ENCODE results near the gene SLC12A4.
"Not testable (repeated sequence)": the region's sequence is repeated elsewhere in the genome, so short reads cannot be mapped to it uniquely, and the experiment has no call there.

Gene SLC12A4

DNA sequence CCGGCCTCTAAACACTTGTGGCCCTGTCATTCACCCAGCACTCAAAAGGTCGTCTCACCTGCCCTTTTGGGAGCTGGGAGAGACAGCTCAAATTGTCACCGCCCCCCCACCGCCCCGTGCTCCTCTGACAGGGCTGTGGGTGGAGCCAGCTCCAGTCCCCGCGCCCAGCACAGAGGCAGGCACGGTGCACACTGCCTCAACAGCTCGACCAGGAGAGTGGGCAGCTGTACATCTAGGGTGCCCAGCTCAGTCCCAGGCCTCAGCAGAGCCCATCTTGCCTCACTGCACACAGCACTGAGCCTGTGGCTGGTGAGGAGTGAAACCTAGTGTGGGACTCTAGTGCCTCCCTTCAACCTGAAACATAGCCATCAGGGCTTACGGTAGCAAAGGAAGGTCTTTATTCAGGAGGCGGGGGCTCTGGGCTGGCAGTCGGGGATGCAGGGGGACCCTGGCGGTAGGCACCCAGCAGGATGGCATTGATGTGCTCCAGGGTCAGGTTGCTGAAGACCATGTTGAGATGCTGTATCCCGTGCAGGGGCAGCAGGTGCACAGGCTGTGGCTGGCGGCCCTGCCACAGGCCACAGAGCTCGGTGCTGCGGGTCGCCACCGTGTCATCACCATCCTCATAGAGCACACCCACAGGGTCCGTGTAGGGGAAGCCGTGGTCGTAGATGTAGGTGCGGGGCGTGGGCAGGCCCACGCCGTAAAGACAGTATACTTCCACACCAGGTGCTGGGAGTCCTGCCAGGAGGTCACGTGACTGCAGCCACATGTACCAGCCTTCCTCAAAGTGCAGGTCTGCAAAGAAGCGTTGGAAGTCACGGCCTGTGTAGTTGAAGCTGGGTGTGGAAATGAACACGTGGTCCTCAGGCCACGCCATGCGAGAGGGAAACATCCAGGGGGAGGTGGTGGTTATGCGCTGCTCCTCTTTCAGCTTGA lies 28.7 kb downstream of the SLC12A4 start:
- peaks cover 5% of the 10 kb centered on the region for H3K36me3 ChIP-seq (ENCODE audit: insufficient read depth, low read length)
- no peak overlapping the region for H2AFZ ChIP-seq (ENCODE audit: low read depth, low read length)
- no peaks in the 10 kb centered on the region for H3K27me3 ChIP-seq (ENCODE audit: insufficient read depth, low read length)
- H3K4me3 ChIP-seq (ENCODE audit: low read length) = no peak overlapping the region
- H3K4me1 ChIP-seq (ENCODE audit: insufficient read depth, low read length) = peaks cover 25% of the 10 kb centered on the region
- H3K9me3 ChIP-seq (ENCODE audit: low read length) = no peaks in the 10 kb centered on the region

DNA sequence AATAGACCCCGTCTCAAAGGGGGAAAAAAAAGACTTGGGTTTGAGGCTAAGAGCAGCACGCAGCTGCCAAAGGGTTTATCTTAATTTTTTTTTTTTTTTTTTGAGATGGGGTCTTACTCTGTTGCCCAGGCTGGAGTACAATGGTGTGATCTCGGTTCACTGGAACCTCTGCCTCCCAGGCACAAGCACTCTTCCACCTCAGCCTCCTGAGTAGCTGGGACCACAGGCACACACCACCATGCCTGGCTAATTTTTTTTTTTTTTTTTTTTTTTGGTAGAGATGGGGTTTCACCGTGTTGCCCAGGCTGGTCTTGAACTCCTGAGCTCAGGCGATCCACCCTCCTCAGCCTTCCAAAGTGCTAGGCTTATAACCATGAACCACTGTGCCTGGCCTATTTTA lies 30.7 kb downstream of the SLC12A4 start:
- not testable (repeated sequence) for H3K27me3 ChIP-seq (ENCODE audit: insufficient read depth, low read length); H3K36me3 ChIP-seq (ENCODE audit: insufficient read depth, low read length)

DNA sequence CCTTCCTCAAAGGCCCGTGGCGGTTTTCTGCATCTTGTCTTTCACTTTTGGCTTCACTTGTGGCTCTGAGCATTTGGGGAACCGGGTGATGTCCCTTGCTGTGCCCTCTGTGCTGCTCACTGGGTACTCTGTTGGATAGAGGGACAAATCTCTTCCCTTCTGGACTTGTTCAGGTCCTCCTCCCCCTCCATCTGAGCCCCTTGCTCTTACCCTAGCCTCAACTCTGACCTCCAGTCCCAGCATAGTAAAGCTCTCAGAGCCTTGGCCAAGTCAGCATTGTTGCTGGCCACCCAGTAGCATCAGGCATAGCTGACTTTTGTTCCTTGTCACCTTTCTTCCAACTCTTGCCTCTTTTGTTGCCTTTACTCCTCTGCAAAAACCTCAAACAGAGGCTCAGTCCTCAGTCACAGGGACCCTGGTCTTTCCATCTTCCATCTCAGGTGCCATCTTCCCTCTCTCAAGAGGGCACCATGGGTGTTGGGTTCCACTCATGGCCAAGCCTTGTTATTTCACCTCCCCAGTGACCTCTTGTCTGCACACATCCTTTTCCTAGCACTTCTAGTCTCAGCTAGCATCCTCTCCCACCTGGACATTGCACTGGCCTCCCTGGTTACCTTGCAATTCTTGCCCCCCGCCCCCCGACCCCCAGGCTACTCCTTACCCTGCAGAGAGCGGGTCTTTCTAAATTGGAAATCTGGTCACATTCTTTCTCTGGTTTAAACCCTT lies 31.4 kb downstream of the SLC12A4 start:
- Histone ChIP-seq H3K4me3 (ENCODE audit: low read length) (peak overlapping the region; percentile 79), H3K9me3 (ENCODE audit: low read length) (no peaks in the 10 kb centered on the region), H3K27me3 (ENCODE audit: insufficient read depth, low read length) (no peaks in the 10 kb centered on the region), H2AFZ (ENCODE audit: low read depth, low read length) (peak overlapping the region; percentile 49), H3K4me1 (ENCODE audit: insufficient read depth, low read length) (peaks cover 18% of the 10 kb centered on the region), H3K36me3 (ENCODE audit: insufficient read depth, low read length) (peaks cover 6% of the 10 kb centered on the region)

More for the DNA sequence above, 30.7 kb downstream of the SLC12A4 start:
- peaks cover 18% of the 10 kb centered on the region for H3K4me1 ChIP-seq (ENCODE audit: insufficient read depth, low read length)
- not testable (repeated sequence) for H3K9me3 ChIP-seq (ENCODE audit: low read length); H3K4me3 ChIP-seq (ENCODE audit: low read length); H2AFZ ChIP-seq (ENCODE audit: low read depth, low read length)

DNA sequence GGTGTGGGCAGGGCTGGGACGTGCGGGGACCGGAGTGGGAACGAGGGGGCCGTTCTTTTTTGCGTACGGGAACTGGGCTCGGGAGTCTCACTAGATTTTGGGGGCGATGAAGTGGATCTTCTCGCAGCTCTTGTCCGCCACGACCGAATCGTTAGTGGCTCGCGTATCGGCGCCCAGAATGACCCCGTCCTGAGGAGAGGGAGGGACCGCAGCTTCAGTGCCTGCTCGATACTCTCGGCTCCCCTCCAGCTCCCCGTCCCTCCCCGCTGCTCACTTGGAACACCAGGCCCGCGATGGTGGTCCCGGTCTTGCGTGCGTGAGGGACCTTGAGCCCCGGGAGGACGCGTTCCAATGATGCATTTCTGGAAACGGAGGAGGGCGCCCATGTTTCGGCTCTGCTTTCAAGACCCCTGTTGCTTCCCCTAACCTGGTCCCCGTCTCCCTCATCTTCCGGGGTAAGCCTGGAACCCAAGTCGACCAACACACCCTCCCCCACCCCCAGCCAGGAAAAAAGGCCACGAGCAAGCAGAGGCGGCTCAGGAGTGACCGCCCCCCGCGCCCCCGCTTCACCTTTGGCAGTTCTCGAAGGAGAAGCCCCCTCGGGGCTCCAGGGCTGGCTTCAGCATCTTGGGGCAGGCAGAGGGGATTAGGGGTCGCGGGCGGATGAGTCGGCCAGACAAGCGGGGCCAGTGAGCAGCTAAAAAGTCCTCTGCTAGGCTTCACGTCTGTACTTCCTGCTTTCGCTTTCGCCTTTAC lies 32.1 kb downstream of the SLC12A4 start, which contains the start of gene PSMB10:
Gene PSMB10, minus strand, starts transcription at position 727 of the 756 bp plus-strand sequence. Its CDS starts 101 bp downstream, at position 626.
- Histone ChIP-seq H3K36me3 (ENCODE audit: insufficient read depth, low read length) (peaks cover 7% of the 10 kb centered on the region), H3K9me3 (ENCODE audit: low read length) (no peaks in the 10 kb centered on the region), H3K27me3 (ENCODE audit: insufficient read depth, low read length) (no peaks in the 10 kb centered on the region)

DNA sequence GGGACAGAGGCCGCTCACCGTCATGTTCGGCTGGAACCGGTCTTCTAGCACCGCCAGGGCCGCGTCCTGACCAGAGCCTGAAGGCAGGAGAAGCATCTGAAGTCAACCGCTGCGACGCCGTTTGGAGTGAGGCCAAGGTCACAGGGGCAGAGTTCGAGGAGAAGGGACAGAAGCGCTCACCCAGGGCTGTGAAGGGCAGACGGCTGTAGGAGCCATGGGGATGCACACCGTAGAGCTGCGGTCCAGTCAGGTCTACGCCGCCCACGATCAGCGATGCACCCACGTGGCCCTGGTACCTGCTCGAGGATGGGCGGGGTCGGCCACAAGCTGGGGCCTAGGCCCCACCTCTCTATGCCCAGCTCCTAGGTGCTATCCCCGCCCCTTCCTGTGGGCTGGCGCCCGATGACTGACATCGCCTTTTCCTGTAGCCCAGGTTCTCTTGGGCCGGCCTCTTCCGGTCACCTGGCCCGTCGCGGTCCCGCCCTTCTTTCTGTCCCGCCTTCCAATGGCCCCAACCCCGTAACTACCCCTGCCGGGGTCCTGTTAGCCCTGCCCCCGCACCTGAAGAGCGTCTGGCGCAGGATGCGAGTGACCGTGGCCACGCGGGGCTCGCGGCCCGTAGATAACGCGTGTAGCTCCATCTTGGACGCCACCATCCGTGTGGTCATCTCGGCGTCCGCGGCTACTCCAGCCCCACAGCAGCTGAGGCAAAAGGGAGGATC lies 32.9 kb downstream of the SLC12A4 start:
- Histone ChIP-seq H3K9me3 (ENCODE audit: low read length) (no peaks in the 10 kb centered on the region), H3K4me1 (ENCODE audit: insufficient read depth, low read length) (peaks cover 18% of the 10 kb centered on the region), H3K4me3 (ENCODE audit: low read length) (peak overlapping the region; percentile 79), H3K36me3 (ENCODE audit: insufficient read depth, low read length) (peaks cover 11% of the 10 kb centered on the region), H2AFZ (ENCODE audit: low read depth, low read length) (peak overlapping the region; percentile 49), H3K27me3 (ENCODE audit: insufficient read depth, low read length) (no peaks in the 10 kb centered on the region)

More for the DNA sequence above, 32.1 kb downstream of the SLC12A4 start, which contains the start of gene PSMB10:
- peaks cover 18% of the 10 kb centered on the region for H3K4me1 ChIP-seq (ENCODE audit: insufficient read depth, low read length)
- H3K4me3 ChIP-seq (ENCODE audit: low read length) = peak within 1 kb of the TSS; percentile 79
- H2AFZ ChIP-seq (ENCODE audit: low read depth, low read length) = peak within 1 kb of the TSS; percentile 49

- Histone ChIP-seq H3K9me3 (ENCODE audit: low read length) (no peaks in the 10 kb centered on the region), H3K4me1 (ENCODE audit: insufficient read depth, low read length) (peaks cover 18% of the 10 kb centered on the region), H3K4me3 (ENCODE audit: low read length) (peak overlapping the region; percentile 79), H2AFZ (ENCODE audit: low read depth, low read length) (peak overlapping the region; percentile 15), H3K36me3 (ENCODE audit: insufficient read depth, low read length) (peaks cover 15% of the 10 kb centered on the region), H3K27me3 (ENCODE audit: insufficient read depth, low read length) (no peaks in the 10 kb centered on the region)
These were observed 33.4 kb downstream of the SLC12A4 start for GRCh38 chr16:67935101-67935401.

DNA sequence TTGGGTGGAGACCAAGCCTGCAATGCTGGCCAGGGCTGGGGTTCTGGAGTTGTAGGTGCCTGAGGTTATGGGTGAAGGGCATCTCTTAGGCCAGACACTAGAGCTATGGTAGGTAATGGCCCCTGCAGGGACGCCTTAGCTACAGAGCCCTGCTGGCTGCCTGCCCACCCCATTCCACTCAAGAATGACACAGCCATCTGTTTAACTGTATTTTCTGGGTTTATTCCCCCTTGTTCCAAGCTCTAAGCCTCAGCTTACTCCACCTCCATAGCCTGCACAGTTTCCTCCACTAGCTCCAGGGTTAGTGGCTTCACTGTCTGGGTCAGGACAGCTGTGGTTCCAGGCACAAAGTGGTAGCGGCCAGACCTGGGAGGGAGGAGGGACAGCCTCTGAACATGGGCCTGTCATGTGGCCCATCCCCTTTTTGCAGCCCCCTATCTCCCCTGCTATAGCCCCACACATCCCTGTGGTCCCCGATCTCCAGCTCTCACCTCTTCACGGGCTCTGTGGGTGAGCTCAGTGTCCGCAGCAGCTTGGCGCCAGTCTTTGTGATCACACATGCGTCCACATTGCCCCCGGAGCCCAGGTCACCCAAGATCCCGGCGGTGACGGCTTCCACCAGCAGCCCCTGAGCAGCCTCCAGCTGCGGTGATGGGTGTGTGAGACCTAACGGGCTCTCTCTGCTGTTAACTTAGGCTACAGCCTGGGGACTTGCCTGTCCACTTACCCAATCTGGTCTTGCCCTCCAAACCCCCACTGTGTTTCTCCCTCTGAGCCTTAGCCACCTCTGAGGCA lies 33.9 kb downstream of the SLC12A4 start:
- no peaks in the 10 kb centered on the region for H3K27me3 ChIP-seq (ENCODE audit: insufficient read depth, low read length)
- H2AFZ ChIP-seq (ENCODE audit: low read depth, low read length) = no peak overlapping the region
- peaks cover 20% of the 10 kb centered on the region for H3K36me3 ChIP-seq (ENCODE audit: insufficient read depth, low read length)
- peaks cover 18% of the 10 kb centered on the region for H3K4me1 ChIP-seq (ENCODE audit: insufficient read depth, low read length)
- H3K9me3 ChIP-seq (ENCODE audit: low read length) = no peaks in the 10 kb centered on the region
- peak overlapping the region; percentile 79 for H3K4me3 ChIP-seq (ENCODE audit: low read length)

DNA sequence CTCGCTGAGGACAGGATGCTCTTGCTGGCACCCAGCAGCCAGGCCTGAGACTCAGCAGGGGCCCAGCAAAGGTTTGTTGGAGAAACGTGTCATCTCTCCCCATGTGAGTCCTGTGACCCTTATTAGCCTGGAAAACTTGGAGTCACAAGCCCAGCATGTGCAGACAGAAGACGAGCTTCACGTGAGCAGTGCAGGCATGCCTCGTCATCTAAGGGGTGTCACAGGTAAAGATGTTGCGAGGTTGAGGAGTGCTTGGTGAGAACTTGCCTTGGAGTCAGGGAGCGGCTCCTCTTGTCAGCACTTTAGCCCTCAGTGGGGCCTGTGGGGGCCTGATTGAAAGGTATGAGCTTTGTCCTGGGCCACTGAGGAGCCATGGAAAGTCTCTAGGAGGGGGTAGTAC lies 34.6 kb downstream of the SLC12A4 start:
- Histone ChIP-seq H2AFZ (ENCODE audit: low read depth, low read length) (no peak overlapping the region), H3K36me3 (ENCODE audit: insufficient read depth, low read length) (peaks cover 26% of the 10 kb centered on the region), H3K4me3 (ENCODE audit: low read length) (no peak overlapping the region), H3K9me3 (ENCODE audit: low read length) (no peaks in the 10 kb centered on the region), H3K4me1 (ENCODE audit: insufficient read depth, low read length) (peaks cover 18% of the 10 kb centered on the region), H3K27me3 (ENCODE audit: insufficient read depth, low read length) (no peaks in the 10 kb centered on the region)

- Histone ChIP-seq H3K4me1 (ENCODE audit: insufficient read depth, low read length) (peaks cover 18% of the 10 kb centered on the region), H3K36me3 (ENCODE audit: insufficient read depth, low read length) (peaks cover 34% of the 10 kb centered on the region)
These were observed 36.0 kb downstream of the SLC12A4 start for GRCh38 chr16:67932462-67932840.

GRCh38 chr16:67931712-67932461 lies 36.5 kb downstream of the SLC12A4 start, which contains the start of gene CTRL:
CTRL (minus strand) TSS chr16:67931862; CDS start chr16:67931852, 10 bp downstream.
- H3K27me3 ChIP-seq (ENCODE audit: insufficient read depth, low read length) = no peaks in the 10 kb centered on the region
- no peak within 1 kb of the TSS for H3K4me3 ChIP-seq (ENCODE audit: low read length)
- peaks cover 36% of the 10 kb centered on the region for H3K36me3 ChIP-seq (ENCODE audit: insufficient read depth, low read length)
- H3K9me3 ChIP-seq (ENCODE audit: low read length) = no peaks in the 10 kb centered on the region
- no peak within 1 kb of the TSS for H2AFZ ChIP-seq (ENCODE audit: low read depth, low read length)
- peaks cover 14% of the 10 kb centered on the region for H3K4me1 ChIP-seq (ENCODE audit: insufficient read depth, low read length)

More at GRCh38 chr16:67932462-67932840, 36.0 kb downstream of the SLC12A4 start:
- H3K4me3 ChIP-seq (ENCODE audit: low read length) = no peak overlapping the region
- no peak overlapping the region for H2AFZ ChIP-seq (ENCODE audit: low read depth, low read length)
- H3K27me3 ChIP-seq (ENCODE audit: insufficient read depth, low read length) = no peaks in the 10 kb centered on the region
- H3K9me3 ChIP-seq (ENCODE audit: low read length) = no peaks in the 10 kb centered on the region

DNA sequence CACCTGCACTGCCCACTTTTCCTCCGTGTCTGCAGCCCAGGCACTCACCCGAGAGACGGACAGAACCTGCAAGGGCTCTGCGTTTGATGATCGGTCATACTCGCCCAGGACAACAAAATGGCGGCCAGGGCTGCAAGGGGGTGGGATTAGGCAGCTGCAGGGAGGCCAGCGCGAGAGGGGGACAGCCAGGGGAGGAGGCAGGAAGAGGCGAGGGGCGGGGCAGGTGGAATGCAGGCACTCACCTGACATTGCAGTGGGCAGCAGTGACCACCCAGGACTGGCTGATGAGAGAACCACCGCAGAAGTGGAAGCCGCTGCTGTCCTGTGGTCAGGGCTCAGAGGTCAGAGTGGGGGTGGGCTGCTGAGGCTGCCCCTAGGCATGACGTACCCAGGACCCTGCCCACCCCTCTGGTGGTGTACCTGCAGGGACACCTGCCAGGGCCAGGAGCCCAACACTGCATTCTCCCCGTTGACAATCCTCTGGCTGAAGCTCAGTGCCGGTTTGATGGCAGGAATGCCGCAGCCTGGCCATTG lies 37.7 kb downstream of the SLC12A4 start:
- peaks cover 11% of the 10 kb centered on the region for H3K4me1 ChIP-seq (ENCODE audit: insufficient read depth, low read length)
- H3K9me3 ChIP-seq (ENCODE audit: low read length) = no peaks in the 10 kb centered on the region
- peaks cover 38% of the 10 kb centered on the region for H3K36me3 ChIP-seq (ENCODE audit: insufficient read depth, low read length)
- H3K4me3 ChIP-seq (ENCODE audit: low read length) = no peak overlapping the region
- H3K27me3 ChIP-seq (ENCODE audit: insufficient read depth, low read length) = no peaks in the 10 kb centered on the region
- no peak overlapping the region for H2AFZ ChIP-seq (ENCODE audit: low read depth, low read length)
